ENCODE measurements around the gene L2HGDH. TPM values are rescaled to one million over a fixed set of nuclear protein-coding genes. Genes with fewer than 3 reads are reported as not detected.

L2HGDH gene
- polyA plus RNA-seq, 1 of the 3 experiments (the other 2 are of a cell fraction): 8.4 TPM

- CTCF ChIA-PET: no interaction called here
- Histone ChIP-seq H3K27ac (ENCODE audit: low read depth in 2 of 2, low read length in 1 of 2) (no peak overlapping the region), H3K9me2 (no peaks in the 10 kb centered on the region), H3K36me3 (replicated peaks in 1 of 2; ENCODE audit: control insufficient read depth in 1 of 2, insufficient read depth in 2 of 2, low read length in 1 of 2) (peaks cover 0 to 6% of the 10 kb centered on the region in 2 experiments), H2AFZ (ENCODE audit: low read depth) (no peak overlapping the region), H3K27me3 (ENCODE audit: insufficient read depth) (no peaks in the 10 kb centered on the region), H3K4me3 (ENCODE audit: low read depth in 2 of 2, low read length in 1 of 2) (no peak overlapping the region), H4K20me1 (ENCODE audit: insufficient read depth) (no peaks in the 10 kb centered on the region), H3K4me1 (ENCODE audit: control insufficient read depth in 1 of 2, insufficient read depth in 2 of 2, low read depth in 1 of 2, low read length in 1 of 2) (no peaks in the 10 kb centered on the region), H3K4me2 (no peak overlapping the region), H3K9me3 (no peaks in the 10 kb centered on the region), H3K79me2 (ENCODE audit: insufficient read depth) (no peaks in the 10 kb centered on the region), H3F3A (replicated peaks; ENCODE audit: insufficient read depth) (no peaks in the 10 kb centered on the region), H3K9ac (no peak overlapping the region)
- DNase-seq: no peak
- POLR2A ChIA-PET: no interaction called here
- WGBS (ENCODE audit: low lambda C conversion rate): 94% methylated on average over 1 of the region's 1 CpG
- TF ChIP-seq TCF12 (IDR thresholded peaks at IDR 0.05): no peak
- TF ChIP-seq ZBTB33 (IDR thresholded peaks at IDR 0.05; ENCODE audit: borderline replicate concordance, low read depth): no peak
- TF ChIP-seq, protein P1, sequence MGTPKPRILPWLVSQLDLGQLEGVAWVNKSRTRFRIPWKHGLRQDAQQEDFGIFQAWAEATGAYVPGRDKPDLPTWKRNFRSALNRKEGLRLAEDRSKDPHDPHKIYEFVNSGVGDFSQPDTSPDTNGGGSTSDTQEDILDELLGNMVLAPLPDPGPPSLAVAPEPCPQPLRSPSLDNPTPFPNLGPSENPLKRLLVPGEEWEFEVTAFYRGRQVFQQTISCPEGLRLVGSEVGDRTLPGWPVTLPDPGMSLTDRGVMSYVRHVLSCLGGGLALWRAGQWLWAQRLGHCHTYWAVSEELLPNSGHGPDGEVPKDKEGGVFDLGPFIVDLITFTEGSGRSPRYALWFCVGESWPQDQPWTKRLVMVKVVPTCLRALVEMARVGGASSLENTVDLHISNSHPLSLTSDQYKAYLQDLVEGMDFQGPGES (IDR thresholded peaks at IDR 0.05; ENCODE audit: low read depth, low read length): no peak
- no peak for TF ChIP-seq SIN3A (IDR thresholded peaks at IDR 0.05; ENCODE audit: borderline replicate concordance, low read depth, low read length)
- TF ChIP-seq FOXM1 (IDR thresholded peaks at IDR 0.05; ENCODE audit: low read depth): no peak
- TF ChIP-seq, protein P2, sequence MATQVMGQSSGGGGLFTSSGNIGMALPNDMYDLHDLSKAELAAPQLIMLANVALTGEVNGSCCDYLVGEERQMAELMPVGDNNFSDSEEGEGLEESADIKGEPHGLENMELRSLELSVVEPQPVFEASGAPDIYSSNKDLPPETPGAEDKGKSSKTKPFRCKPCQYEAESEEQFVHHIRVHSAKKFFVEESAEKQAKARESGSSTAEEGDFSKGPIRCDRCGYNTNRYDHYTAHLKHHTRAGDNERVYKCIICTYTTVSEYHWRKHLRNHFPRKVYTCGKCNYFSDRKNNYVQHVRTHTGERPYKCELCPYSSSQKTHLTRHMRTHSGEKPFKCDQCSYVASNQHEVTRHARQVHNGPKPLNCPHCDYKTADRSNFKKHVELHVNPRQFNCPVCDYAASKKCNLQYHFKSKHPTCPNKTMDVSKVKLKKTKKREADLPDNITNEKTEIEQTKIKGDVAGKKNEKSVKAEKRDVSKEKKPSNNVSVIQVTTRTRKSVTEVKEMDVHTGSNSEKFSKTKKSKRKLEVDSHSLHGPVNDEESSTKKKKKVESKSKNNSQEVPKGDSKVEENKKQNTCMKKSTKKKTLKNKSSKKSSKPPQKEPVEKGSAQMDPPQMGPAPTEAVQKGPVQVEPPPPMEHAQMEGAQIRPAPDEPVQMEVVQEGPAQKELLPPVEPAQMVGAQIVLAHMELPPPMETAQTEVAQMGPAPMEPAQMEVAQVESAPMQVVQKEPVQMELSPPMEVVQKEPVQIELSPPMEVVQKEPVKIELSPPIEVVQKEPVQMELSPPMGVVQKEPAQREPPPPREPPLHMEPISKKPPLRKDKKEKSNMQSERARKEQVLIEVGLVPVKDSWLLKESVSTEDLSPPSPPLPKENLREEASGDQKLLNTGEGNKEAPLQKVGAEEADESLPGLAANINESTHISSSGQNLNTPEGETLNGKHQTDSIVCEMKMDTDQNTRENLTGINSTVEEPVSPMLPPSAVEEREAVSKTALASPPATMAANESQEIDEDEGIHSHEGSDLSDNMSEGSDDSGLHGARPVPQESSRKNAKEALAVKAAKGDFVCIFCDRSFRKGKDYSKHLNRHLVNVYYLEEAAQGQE (IDR thresholded peaks at IDR 0.05; ENCODE audit: low read depth, low read length): no peak
- no peak for TF ChIP-seq RCOR1 (IDR thresholded peaks at IDR 0.05; ENCODE audit: low read length)
- TF ChIP-seq CHD2 (IDR thresholded peaks at IDR 0.05; ENCODE audit: low read length, partially characterized antibody): no peak
- TF ChIP-seq TEAD4 (IDR thresholded peaks at IDR 0.05; ENCODE audit: borderline replicate concordance, insufficient read depth): no peak
- no peak for TF ChIP-seq FOXJ3 (CRISPR knock-in tag; IDR thresholded peaks at IDR 0.05)
- no peak for TF ChIP-seq MAX (IDR thresholded peaks at IDR 0.05; ENCODE audit: low read depth)
- TF ChIP-seq MXI1 (IDR thresholded peaks at IDR 0.05; ENCODE audit: low read depth, low read length): no peak
- TF ChIP-seq, protein P3, sequence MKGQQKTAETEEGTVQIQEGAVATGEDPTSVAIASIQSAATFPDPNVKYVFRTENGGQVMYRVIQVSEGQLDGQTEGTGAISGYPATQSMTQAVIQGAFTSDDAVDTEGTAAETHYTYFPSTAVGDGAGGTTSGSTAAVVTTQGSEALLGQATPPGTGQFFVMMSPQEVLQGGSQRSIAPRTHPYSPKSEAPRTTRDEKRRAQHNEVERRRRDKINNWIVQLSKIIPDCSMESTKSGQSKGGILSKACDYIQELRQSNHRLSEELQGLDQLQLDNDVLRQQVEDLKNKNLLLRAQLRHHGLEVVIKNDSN (IDR thresholded peaks at IDR 0.05; ENCODE audit: borderline replicate concordance, low read depth): no peak
- TF ChIP-seq GATA2 (CRISPR knock-in tag; IDR thresholded peaks at IDR 0.05): no peak
- TF ChIP-seq PBX3 (IDR thresholded peaks at IDR 0.05): no peak
Measured at GRCh38 chr14:50242096-50242495, 69.9 kb downstream of the L2HGDH start.
